Muscle of leg (tissue), 11 donors: ENCODE data around the gene UMPS. TPM values are rescaled to one million over a fixed set of nuclear protein-coding genes. Genes with fewer than 3 reads are reported as not detected.
"Not testable (repeated sequence)": the region's sequence is repeated elsewhere in the genome, so short reads cannot be mapped to it uniquely, and the experiment has no call there.

Experiments used
- DNase-seq: peaks from one replicate; pipeline ENCODE4 v3.0.0; 2013
- H3K27ac ChIP-seq: one replicate; pipeline ENCODE4 v1.5.1; 2013; ENCODE audit warnings: mild to moderate bottlenecking, low read length, control low read depth
- H3K27me3 ChIP-seq: one replicate; pipeline ENCODE4 v1.6.1; 2013; ENCODE audit warnings: low read length; ENCODE audit not compliant: control insufficient read depth, insufficient read depth
- H3K36me3 ChIP-seq: one replicate; pipeline ENCODE4 v1.6.1; 2013; ENCODE audit warnings: low read length; ENCODE audit not compliant: control insufficient read depth, insufficient read depth
- H3K4me1 ChIP-seq: one replicate; pipeline ENCODE4 v1.6.1; 2013; ENCODE audit warnings: low read length; ENCODE audit not compliant: control insufficient read depth, insufficient read depth
- H3K4me3 ChIP-seq: one replicate; pipeline ENCODE4 v1.5.1; 2013; ENCODE audit warnings: low read length, control low read depth
- H3K9me3 ChIP-seq: replicated peaks from 2 replicates; pipeline ENCODE4 v1.6.1; 2013; ENCODE audit warnings: low read depth, low read length; ENCODE audit not compliant: control insufficient read depth
- WGBS: methylation state at CpG from one replicate; pipeline ENCODE4 v1.1.5; 2013; ENCODE audit warnings: missing lambda C conversion rate; ENCODE audit not compliant: insufficient coverage; 5-methylcytosine and 5-hydroxymethylcytosine counted together
- polyA plus RNA-seq, 8 donors: library from polyadenylated mRNA; unstranded; fragments of 120-200 nt; gene quantifications; one replicate each; pipeline versions ENCODE4 v1.2.1 to v1.2.3, GENCODE V29; 2013; ENCODE audit warnings: inconsistent platforms in 1 of 8, low replicate concordance in 1 of 8; ENCODE audit not compliant: insufficient read length in 8 of 8, insufficient read depth in 1 of 8
- total RNA-seq: library from RNA; stranded (reverse); fragments of 120-200 nt; gene quantifications from one replicate; pipeline ENCODE4 v1.2.4, GENCODE V29; 2013

UMPS gene
- total and polyA plus RNA-seq, 9 donors = 17.2 to 27.3 (median 19.9) TPM

DNA sequence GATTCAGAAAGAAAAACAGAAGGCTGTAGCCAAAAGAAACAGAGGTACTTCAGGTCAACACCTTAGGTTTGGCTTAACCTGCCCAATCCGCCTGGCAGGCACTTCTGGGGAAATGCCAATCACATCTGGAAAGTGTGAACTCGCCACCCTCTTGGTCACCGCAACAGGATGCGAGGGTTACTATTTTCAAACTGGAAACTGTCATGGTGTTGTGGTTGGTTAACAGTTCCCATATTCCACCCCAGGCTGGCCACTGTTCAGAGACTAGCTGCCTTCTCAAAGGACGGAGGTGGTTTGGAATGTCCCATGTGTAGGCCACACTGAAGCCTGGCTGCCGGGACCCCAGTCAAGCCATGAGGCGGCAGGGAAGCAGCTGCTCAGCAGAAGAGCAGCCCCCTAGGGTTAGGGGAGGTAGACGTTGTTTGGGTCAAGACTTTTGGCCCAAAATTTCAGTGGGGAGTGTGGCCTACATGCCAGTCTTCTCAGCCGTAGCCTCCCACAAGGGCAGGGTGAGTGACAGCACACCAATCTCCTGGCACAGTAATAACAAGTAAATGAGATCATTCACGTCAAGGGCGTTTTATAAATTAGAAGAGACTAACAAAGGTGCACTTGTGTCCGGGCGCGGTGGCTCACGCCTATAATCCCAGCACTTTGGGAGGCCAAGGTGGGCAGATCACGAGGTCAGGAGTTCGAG lies 54.6 kb downstream of the UMPS start:
- Histone ChIP-seq H3K4me1 (peaks cover 37% of the 10 kb centered on the region), H3K9me3 (no peaks in the 10 kb centered on the region), H3K27ac (no peak overlapping the region), H3K36me3 (no peaks in the 10 kb centered on the region), H3K27me3 (no peaks in the 10 kb centered on the region), H3K4me3 (no peak overlapping the region)
- DNase-seq = no peak
- 90% methylated on average over 11 of the region's 17 CpGs for WGBS

- Histone ChIP-seq H3K4me1 (peaks cover 25% of the 10 kb centered on the region), H3K36me3 (no peaks in the 10 kb centered on the region), H3K27ac (no peak overlapping the region), H3K27me3 (no peaks in the 10 kb centered on the region), H3K4me3 (no peak overlapping the region), H3K9me3 (no peaks in the 10 kb centered on the region)
- DNase-seq = peak; percentile 61
- 82% methylated on average over 3 of the region's 3 CpGs for WGBS
These were observed 55.7 kb downstream of the UMPS start for GRCh38 chr3:124785973-124786372.

DNA sequence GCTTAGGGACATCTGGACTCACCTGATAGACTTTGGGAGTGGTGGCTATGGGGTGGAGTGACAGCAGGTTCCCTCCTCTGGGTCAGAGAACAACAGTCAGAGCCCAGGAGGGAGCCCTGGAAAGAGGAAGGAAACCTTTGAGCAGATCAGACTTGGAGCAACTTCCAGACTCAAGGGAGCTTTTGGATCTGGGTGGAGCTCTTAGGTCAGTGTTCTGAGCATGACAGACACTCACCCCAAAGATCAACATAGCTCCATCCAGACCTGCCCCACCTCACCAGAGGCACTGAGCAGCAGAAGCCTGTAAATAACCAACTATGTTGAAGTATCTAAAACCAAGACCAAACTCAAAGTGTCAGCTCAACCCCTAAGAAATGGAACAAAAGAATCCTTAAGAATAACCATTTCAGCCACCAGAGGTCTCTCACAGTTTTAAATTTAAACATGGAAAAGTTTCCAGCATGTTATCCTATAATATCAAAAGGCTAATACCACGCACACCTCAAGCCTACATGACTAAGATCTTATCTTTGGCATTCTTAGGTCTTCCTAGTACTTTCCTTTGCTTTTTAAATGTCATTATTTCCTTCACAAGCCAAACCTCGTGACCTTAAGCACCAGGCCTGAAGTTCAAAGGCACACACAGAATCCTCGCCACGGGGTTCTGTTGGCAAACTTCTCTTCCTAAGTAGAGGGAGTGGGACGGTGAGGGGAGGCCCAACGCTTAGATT lies 56.4 kb downstream of the UMPS start:
- Histone ChIP-seq H3K27ac (peak overlapping the region; percentile 59), H3K36me3 (no peaks in the 10 kb centered on the region), H3K27me3 (no peaks in the 10 kb centered on the region), H3K9me3 (no peaks in the 10 kb centered on the region), H3K4me1 (peaks cover 24% of the 10 kb centered on the region), H3K4me3 (no peak overlapping the region)
- peak; percentile 60 for DNase-seq
- WGBS = 81% methylated on average over 3 of the region's 6 CpGs

GRCh38 chr3:124787476-124788195 lies 57.4 kb downstream of the UMPS start:
- 100% methylated on average over 2 of the region's 3 CpGs for WGBS
- Histone ChIP-seq H3K4me3 (no peak overlapping the region), H3K27me3 (no peaks in the 10 kb centered on the region), H3K9me3 (no peaks in the 10 kb centered on the region), H3K36me3 (no peaks in the 10 kb centered on the region), H3K27ac (no peak overlapping the region), H3K4me1 (peaks cover 28% of the 10 kb centered on the region)
- peak; percentile 85 for DNase-seq

DNA sequence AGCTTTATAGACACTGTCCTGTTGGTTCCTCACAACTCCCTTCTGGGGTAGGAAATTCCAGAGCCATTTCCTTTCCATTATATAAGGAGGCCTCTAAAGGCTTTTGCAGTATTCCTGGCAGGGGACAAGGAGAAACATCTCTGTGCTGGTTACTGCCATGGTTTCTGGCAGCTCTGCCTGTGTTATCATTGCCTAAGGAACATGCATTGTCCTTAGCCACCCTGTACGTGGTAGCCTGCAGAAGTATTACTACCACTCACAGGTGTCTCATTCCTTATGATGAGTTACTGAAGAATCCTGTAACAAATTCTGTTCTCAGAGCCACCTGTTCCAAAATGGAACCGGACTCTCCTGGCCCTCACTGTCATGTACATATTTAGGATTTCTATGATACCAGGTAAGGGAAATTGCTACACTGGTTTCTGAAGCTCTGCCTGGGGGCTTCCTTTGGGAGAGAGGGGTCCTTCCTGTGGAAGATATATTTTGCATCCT lies 58.0 kb downstream of the UMPS start:
- Histone ChIP-seq H3K4me1 (peaks cover 34% of the 10 kb centered on the region), H3K27ac (no peak overlapping the region), H3K36me3 (no peaks in the 10 kb centered on the region), H3K4me3 (no peak overlapping the region), H3K9me3 (no peaks in the 10 kb centered on the region), H3K27me3 (no peaks in the 10 kb centered on the region)
- WGBS = no CpG with 5 or more reads among the region's 2 CpGs
- DNase-seq = no peak

DNA sequence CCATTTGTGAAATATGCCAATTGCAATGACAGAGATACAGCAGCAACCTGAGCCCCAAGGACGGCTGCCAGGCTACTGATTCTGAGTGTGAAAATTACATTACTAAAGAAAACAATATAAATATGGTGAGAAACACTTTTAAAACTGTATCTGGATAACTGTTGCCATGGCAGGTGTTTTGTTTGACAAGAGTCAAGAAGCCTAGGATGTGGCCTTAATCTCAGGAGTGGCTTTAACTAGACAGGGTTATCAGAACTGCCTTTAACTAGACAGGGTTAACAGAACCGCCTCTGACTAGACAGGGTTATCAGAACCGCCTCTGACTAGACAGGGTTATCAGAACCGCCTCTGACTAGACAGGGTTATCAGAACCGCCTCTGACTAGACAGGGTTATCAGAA lies 58.9 kb downstream of the UMPS start:
- not testable (repeated sequence) for H3K36me3 ChIP-seq, H3K27ac ChIP-seq, H3K4me3 ChIP-seq, DNase-seq, H3K9me3 ChIP-seq, H3K27me3 ChIP-seq
- no CpG with 5 or more reads among the region's 5 CpGs for WGBS
- peaks cover 38% of the 10 kb centered on the region for H3K4me1 ChIP-seq

DNA sequence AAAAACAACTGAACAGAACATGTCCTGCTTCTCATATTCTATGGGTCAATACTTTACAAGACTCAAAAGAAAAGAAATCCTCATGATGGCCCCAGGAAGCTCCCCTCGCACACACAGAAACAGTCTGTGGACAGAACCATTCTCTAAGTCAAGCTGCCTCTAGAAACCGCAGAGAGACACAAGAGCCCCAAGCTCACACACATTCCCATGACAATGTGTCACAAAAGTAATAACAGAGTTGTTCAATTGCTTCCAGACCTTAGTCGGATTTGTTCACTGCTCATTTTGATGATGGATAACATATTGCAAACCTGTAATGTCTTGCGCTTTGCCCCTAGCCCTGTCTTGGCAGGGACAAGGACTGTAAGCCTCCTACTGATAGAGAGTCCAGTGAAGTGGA lies 60.9 kb downstream of the UMPS start:
- Histone ChIP-seq H3K4me1 (peaks cover 38% of the 10 kb centered on the region), H3K27ac (no peak overlapping the region), H3K27me3 (no peaks in the 10 kb centered on the region), H3K4me3 (no peak overlapping the region), H3K9me3 (no peaks in the 10 kb centered on the region), H3K36me3 (peaks cover 3% of the 10 kb centered on the region)
- DNase-seq = no peak
- no CpG with 5 or more reads among the region's 4 CpGs for WGBS

DNA sequence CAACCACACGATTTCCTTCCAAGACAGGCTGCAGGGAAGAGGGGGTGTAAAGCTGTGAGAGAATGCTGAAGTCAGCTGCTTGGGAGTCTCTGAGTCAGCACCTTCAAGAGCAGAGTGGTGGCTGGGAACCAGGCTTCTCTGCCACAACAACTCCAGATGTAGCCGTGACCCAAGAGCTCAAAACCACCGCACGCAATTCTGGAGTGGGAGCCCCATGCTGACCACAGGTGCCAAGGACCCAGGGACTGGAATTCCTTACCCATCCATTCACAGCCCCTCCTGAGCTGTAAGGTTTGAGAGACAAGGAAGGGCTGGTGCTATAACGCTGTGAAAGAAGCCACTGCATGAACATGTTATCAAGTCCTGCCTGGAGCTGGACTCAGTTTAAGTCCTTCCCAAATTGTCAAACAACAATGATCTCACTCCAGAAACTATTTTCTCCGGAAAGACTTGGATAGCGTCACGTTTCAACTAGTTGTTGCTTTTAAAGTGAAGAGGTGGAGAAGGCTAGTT lies 61.4 kb downstream of the UMPS start:
- Histone ChIP-seq H3K4me1 (peaks cover 33% of the 10 kb centered on the region), H3K27ac (no peak overlapping the region), H3K27me3 (no peaks in the 10 kb centered on the region), H3K36me3 (peaks cover 3% of the 10 kb centered on the region), H3K4me3 (no peak overlapping the region), H3K9me3 (no peaks in the 10 kb centered on the region)
- WGBS = 67% methylated on average over 1 of the region's 8 CpGs
- DNase-seq = peak; percentile 81

GRCh38 chr3:124792341-124793040 lies 62.2 kb downstream of the UMPS start:
- peaks cover 3% of the 10 kb centered on the region for H3K36me3 ChIP-seq
- H3K4me3 ChIP-seq = no peak overlapping the region
- H3K4me1 ChIP-seq = peaks cover 29% of the 10 kb centered on the region
- H3K9me3 ChIP-seq = no peaks in the 10 kb centered on the region
- no peaks in the 10 kb centered on the region for H3K27me3 ChIP-seq
- no peak overlapping the region for H3K27ac ChIP-seq
- DNase-seq = peak; percentile 42
- no CpG with 5 or more reads among the region's 7 CpGs for WGBS
